Cerebellar cortex (tissue), 1 donor: ENCODE measurements around the gene CENPT.
"Not testable (repeated sequence)": the region's sequence is repeated elsewhere in the genome, so short reads cannot be mapped to it uniquely, and the experiment has no call there.

Source experiments
- DNase-seq: peaks from one replicate; pipeline ENCODE4 v3.0.0-alpha.2; 2015; ENCODE audit warnings: low spot score

CENPT gene

DNA sequence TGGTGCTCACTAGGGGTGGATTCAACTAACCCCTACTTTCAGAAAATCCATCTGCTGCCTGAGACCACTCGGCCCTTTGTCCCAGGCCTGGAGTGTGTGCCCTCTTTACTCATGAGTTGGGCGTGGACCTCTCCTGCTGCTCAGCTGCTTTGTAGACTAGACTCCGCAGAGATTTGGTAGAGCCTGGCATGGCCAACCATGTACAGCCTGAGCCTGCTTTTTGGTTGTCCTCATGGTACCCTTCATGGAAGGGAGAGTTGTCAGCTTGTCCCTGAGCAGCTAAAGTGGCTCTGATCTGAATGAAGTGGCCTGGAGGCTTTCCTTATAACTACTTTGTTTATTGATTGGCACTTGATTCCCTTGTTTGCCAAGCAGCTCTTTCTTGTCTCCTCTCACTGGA, 26.9 kb upstream of the CENPT start:
- DNase-seq: no peak

GRCh38 chr16:67873435-67874370, 26.2 kb upstream of the CENPT start:
- no peak for DNase-seq

GRCh38 chr16:67872631-67873434, 25.3 kb upstream of the CENPT start, which contains the start of gene EDC4:
EDC4 (plus strand) TSS chr16:67873052; CDS start chr16:67873262, 210 bp downstream.
- peak; percentile 65 for DNase-seq

GRCh38 chr16:67872131-67872630, 24.7 kb upstream of the CENPT start:
- DNase-seq: no peak

- peak; percentile 28 for DNase-seq
These were observed 23.8 kb upstream of the CENPT start for GRCh38 chr16:67871256-67871655.

GRCh38 chr16:67869653-67870052, 22.2 kb upstream of the CENPT start:
- no peak for DNase-seq

- DNase-seq: no peak
These were observed 20.8 kb upstream of the CENPT start for GRCh38 chr16:67868290-67868689.

GRCh38 chr16:67865318-67865717, 17.8 kb upstream of the CENPT start:
- DNase-seq: peak; percentile 31

GRCh38 chr16:67864594-67864993, 17.1 kb upstream of the CENPT start:
- DNase-seq: no peak

DNA sequence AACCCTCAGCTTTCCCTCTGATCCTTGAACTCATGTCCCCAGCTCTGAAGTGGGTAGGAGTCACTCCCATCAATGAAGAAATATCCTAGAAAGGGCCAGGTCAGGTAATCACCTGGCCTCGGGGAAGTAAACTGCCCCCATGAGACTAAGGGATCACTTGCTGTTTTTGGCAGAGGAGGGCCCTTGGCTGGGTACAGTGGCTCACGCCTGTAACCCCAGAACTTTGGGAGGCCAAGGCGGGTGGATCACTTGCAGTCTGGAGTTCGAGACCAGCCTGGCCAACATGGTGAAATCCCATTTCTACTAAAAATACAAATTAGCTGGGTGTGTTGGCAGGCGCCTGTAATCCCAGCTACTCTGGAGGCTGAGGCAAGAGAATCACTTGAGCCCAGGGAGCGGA, 16.6 kb upstream of the CENPT start:
- not testable (repeated sequence) for DNase-seq

- peak; percentile 96 for DNase-seq
These were observed 15.4 kb upstream of the CENPT start for GRCh38 chr16:67862623-67863583.

GRCh38 chr16:67861877-67862276, 14.4 kb upstream of the CENPT start:
- DNase-seq: no peak

DNA sequence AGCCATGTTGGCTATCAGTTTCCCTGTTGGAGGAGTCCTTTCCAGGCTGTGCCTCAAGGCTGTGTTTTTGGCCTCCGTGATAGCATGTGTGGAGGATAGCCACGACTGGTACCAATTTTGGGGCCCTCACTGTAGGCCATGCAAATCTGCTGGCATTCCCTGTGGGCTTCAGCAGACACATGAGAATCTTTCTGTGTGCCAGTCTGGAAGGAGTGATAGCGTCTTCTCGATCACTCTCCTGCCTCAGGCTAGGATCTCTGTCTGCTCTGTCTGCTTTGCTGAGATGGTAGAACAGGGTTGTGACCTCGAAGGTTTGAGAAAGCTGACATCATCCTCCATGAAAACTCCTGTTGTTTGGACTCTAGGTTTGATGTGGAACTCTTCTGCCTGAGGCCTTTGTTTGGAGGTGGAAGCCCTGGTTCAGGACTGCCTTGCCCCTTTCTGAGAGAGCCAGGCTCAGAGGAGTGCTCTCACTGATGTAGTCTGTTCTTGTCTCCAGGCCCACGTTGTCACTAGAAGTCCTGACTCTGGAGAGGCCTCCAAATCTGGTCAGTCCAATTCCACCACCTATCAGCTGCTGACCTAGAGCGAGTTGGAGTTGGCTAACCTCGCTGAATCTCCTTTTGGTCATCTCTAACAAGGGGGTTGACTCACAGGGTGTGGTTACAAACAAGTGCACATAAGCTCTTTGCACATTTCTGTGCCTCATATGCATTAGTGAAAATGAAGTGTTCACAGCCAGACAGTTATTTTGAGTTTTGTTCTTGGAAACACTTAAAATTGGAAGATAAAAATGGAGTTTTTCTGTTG, 13.3 kb upstream of the CENPT start:
- no peak for DNase-seq

- no peak for DNase-seq
These were observed 11.0 kb upstream of the CENPT start for GRCh38 chr16:67858500-67858899.

DNA sequence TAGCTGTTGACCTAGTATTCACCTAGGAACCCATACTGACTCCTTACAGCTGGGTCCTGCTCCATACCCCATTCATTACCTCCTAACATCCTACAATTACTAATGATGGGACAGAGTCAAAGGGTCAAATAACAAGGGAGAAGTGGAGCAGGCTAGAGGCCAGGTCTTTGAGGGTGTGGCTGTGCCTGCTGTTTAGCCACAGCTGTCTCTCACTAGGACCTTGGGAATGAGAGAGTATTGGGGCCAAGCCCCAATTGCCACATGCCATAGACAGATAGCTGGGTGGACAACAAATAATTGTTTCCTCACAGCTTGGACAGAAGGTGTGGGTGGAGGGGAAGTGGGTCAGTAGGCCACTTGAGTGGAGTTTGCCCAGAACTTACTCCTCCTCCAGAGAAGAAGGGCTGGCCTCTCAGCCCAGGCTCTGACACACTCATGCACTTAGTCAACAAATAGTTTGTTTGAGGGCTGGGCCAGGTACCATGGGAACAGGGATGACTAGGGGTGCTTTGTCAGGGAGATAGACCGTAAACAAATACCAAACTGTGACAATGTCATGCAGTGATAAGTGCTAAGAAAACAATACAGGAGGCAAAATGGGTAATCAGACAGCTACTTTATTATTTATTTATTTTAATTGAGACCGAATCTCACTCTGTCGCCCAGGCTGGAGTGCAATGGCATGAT, 10.2 kb upstream of the CENPT start:
- DNase-seq: no peak

- DNase-seq: no peak
These were observed 9.5 kb upstream of the CENPT start for GRCh38 chr16:67856927-67857546.

GRCh38 chr16:67855789-67856188, 8.3 kb upstream of the CENPT start:
- DNase-seq: no peak

DNA sequence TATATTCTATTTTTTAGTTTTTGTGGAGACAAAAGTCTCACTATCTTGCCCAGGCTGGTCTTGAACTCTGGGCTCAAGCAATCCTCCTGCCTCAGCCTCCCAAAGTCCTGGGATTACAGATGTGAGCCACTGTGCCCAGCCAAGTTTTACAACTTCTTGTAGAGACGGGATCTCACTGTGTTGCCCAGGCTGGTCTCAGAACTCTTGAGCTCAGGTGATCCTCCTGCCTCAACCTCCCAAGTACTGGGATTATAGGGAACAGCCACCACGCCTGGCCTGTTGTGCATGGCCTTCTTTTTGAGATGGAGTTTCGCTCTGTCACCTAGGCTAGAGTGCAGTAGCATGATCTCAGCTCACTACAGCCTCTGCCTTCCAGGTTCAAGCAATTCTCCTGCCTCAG, 6.2 kb upstream of the CENPT start:
- DNase-seq: no peak

- DNase-seq: no peak
These were observed 625 bp upstream of the CENPT start for GRCh38 chr16:67848118-67848517.
